Kidney epithelial cell (primary cell): ENCODE data around the gene GLCE. TPM values are rescaled to one million over a fixed set of nuclear protein-coding genes. Genes with fewer than 3 reads are reported as not detected.

Experiments used
- DNase-seq: peaks from one replicate; pipeline ENCODE4 v3.0.0-alpha.2; 2010; ENCODE audit warnings: low read depth
- H3K27me3 ChIP-seq: 2 replicates; pipeline ENCODE4 v1.6.0; 2011; ENCODE audit warnings: low read length; ENCODE audit not compliant: control insufficient read depth, insufficient read depth
- H3K36me3 ChIP-seq: 2 replicates; pipeline ENCODE4 v1.5.1; 2011; ENCODE audit warnings: low read length; ENCODE audit not compliant: control insufficient read depth, insufficient read depth
- H3K4me3 ChIP-seq: 2 replicates; pipeline ENCODE4 v1.5.1; 2011; ENCODE audit warnings: low read depth, mild to moderate bottlenecking, control low read depth, low read length
- CTCF ChIP-seq: IDR thresholded peaks from 2 replicates; pipeline ENCODE4 v1.5.1; 2011; ENCODE audit warnings: mild to moderate bottlenecking, moderate library complexity, low read length, control low read depth, inconsistent platforms; ENCODE audit not compliant: insufficient read depth, poor library complexity, severe bottlenecking
- total RNA-seq: library from RNA; depleted of rRNA; stranded (reverse); fragments of >200 nt; gene quantifications from 2 replicates; pipeline ENCODE4 v1.2.3, GENCODE V29; 2015

Gene GLCE
- total RNA-seq, 1 donor from 2014 or later = 11.0 TPM

GRCh38 chr15:69302929-69303328 is 142.5 kb downstream of the GLCE start:
- Histone ChIP-seq H3K4me3 (no peak overlapping the region), H3K27me3 (peaks cover 16% of the 10 kb centered on the region), H3K36me3 (no peaks in the 10 kb centered on the region)
- DNase-seq = no peak
- TF ChIP-seq CTCF = no peak

GRCh38 chr15:69303337-69304181 is 143.1 kb downstream of the GLCE start:
- H3K36me3 ChIP-seq = no peaks in the 10 kb centered on the region
- peaks cover 12% of the 10 kb centered on the region for H3K27me3 ChIP-seq
- DNase-seq = no peak
- no peak overlapping the region for H3K4me3 ChIP-seq
- peak; percentile 9 for TF ChIP-seq CTCF

GRCh38 chr15:69304182-69304545 is 143.7 kb downstream of the GLCE start:
- H3K36me3 ChIP-seq = no peaks in the 10 kb centered on the region
- H3K27me3 ChIP-seq = peaks cover 11% of the 10 kb centered on the region
- no peak for TF ChIP-seq CTCF
- peak; percentile 88 for DNase-seq
- no peak overlapping the region for H3K4me3 ChIP-seq

GRCh38 chr15:69305204-69305931 is 144.9 kb downstream of the GLCE start:
- DNase-seq = peak; percentile 50
- Histone ChIP-seq H3K36me3 (no peaks in the 10 kb centered on the region), H3K4me3 (no peak overlapping the region), H3K27me3 (no peaks in the 10 kb centered on the region)
- no peak for TF ChIP-seq CTCF

- TF ChIP-seq CTCF = no peak
- no peak overlapping the region for H3K4me3 ChIP-seq
- no peak for DNase-seq
- H3K27me3 ChIP-seq = no peaks in the 10 kb centered on the region
- H3K36me3 ChIP-seq = no peaks in the 10 kb centered on the region
Measured at GRCh38 chr15:69305933-69306568, 145.6 kb downstream of the GLCE start.
